Measurements from ENCODE around the gene TMED8.

TMED8 gene

GRCh38 chr14:77369285-77369684 is 7.6 kb downstream of the TMED8 start:
- Histone ChIP-seq H3K4me1 (no peaks in the 10 kb centered on the region), H3K79me2 (peaks cover 27% of the 10 kb centered on the region), H3K4me3 (ENCODE audit: low read depth, low read length) (no peak overlapping the region), H3K27ac (no peak overlapping the region), H3K9ac (no peak overlapping the region), H2AFZ (no peak overlapping the region), H3K36me3 (ENCODE audit: control insufficient read depth, insufficient read depth, low read length) (no peaks in the 10 kb centered on the region), H3K9me3 (ENCODE audit: control insufficient read depth, low read length) (no peaks in the 10 kb centered on the region), H3K4me2 (ENCODE audit: low read length) (no peak overlapping the region), H3K27me3 (ENCODE audit: control insufficient read depth, insufficient read depth, low read length) (no peaks in the 10 kb centered on the region)
- TF ChIP-seq, protein P1, sequence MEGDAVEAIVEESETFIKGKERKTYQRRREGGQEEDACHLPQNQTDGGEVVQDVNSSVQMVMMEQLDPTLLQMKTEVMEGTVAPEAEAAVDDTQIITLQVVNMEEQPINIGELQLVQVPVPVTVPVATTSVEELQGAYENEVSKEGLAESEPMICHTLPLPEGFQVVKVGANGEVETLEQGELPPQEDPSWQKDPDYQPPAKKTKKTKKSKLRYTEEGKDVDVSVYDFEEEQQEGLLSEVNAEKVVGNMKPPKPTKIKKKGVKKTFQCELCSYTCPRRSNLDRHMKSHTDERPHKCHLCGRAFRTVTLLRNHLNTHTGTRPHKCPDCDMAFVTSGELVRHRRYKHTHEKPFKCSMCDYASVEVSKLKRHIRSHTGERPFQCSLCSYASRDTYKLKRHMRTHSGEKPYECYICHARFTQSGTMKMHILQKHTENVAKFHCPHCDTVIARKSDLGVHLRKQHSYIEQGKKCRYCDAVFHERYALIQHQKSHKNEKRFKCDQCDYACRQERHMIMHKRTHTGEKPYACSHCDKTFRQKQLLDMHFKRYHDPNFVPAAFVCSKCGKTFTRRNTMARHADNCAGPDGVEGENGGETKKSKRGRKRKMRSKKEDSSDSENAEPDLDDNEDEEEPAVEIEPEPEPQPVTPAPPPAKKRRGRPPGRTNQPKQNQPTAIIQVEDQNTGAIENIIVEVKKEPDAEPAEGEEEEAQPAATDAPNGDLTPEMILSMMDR (IDR thresholded peaks at IDR 0.05), result no peak

GRCh38 chr14:77364146-77364545 is 12.7 kb downstream of the TMED8 start:
- H3K4me3 ChIP-seq (ENCODE audit: low read depth, low read length), result no peak overlapping the region
- no peaks in the 10 kb centered on the region for H3K36me3 ChIP-seq (ENCODE audit: control insufficient read depth, insufficient read depth, low read length)
- H2AFZ ChIP-seq, result no peak overlapping the region
- H3K4me1 ChIP-seq, result no peaks in the 10 kb centered on the region
- no peaks in the 10 kb centered on the region for H3K9me3 ChIP-seq (ENCODE audit: control insufficient read depth, low read length)
- H3K4me2 ChIP-seq (ENCODE audit: low read length), result no peak overlapping the region
- H3K9ac ChIP-seq, result no peak overlapping the region
- H3K79me2 ChIP-seq, result peaks cover 27% of the 10 kb centered on the region
- H3K27me3 ChIP-seq (ENCODE audit: control insufficient read depth, insufficient read depth, low read length), result no peaks in the 10 kb centered on the region
- TF ChIP-seq, protein P1 (IDR thresholded peaks at IDR 0.05), result no peak
- no peak overlapping the region for H3K27ac ChIP-seq

DNA sequence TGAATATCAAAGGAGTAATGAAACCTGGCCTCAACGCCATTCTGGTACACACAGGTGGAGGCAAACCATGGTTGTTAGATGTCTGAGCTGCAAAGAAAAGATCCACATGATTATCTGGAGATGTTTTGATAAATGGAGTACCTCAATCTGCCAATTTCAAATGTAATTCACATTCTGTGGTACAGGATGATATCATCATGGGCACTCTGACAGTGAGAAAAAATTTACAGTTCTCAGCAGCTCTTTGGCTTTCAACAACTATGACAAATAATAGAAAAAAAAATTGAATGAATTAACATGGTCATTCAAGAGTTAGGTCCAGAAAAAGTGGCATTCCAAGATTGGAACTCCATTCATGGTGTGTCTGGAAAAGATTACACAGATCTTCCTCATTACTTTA is 17.3 kb downstream of the TMED8 start:
- Histone ChIP-seq H3K36me3 (ENCODE audit: control insufficient read depth, insufficient read depth, low read length) (no peaks in the 10 kb centered on the region), H3K9me3 (ENCODE audit: control insufficient read depth, low read length) (no peaks in the 10 kb centered on the region), H2AFZ (no peak overlapping the region), H3K27ac (no peak overlapping the region), H3K4me2 (ENCODE audit: low read length) (no peak overlapping the region), H3K9ac (no peak overlapping the region), H3K79me2 (peaks cover 13% of the 10 kb centered on the region), H3K27me3 (ENCODE audit: control insufficient read depth, insufficient read depth, low read length) (no peaks in the 10 kb centered on the region), H3K4me1 (no peaks in the 10 kb centered on the region), H3K4me3 (ENCODE audit: low read depth, low read length) (no peak overlapping the region)
- TF ChIP-seq, protein P1 (IDR thresholded peaks at IDR 0.05), result no peak

DNA sequence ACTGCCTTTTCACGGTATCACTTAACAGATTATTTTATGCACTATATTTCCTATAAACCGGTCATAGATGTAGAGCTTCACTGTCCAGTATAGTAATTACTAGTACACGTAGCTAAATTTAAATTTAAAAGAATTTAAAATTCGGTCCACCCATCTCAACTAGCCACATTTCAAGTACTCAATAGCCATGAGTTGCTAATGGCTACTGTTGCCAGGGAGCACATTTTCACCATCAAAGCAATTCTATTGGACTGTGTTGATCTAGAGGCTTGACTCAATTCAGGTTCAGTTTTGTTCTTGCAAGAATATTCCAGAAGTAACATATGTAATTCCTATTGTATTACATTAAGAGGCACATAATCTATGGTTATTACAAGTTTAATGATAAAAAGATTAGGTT is 20.0 kb downstream of the TMED8 start:
- Histone ChIP-seq H3K36me3 (ENCODE audit: control insufficient read depth, insufficient read depth, low read length) (no peaks in the 10 kb centered on the region), H3K79me2 (peaks cover 7% of the 10 kb centered on the region), H3K27ac (no peak overlapping the region), H2AFZ (no peak overlapping the region), H3K9ac (no peak overlapping the region), H3K4me2 (ENCODE audit: low read length) (no peak overlapping the region), H3K4me1 (no peaks in the 10 kb centered on the region), H3K27me3 (ENCODE audit: control insufficient read depth, insufficient read depth, low read length) (no peaks in the 10 kb centered on the region), H3K9me3 (ENCODE audit: control insufficient read depth, low read length) (no peaks in the 10 kb centered on the region), H3K4me3 (ENCODE audit: low read depth, low read length) (no peak overlapping the region)
- TF ChIP-seq, protein P1 (IDR thresholded peaks at IDR 0.05), result no peak

DNA sequence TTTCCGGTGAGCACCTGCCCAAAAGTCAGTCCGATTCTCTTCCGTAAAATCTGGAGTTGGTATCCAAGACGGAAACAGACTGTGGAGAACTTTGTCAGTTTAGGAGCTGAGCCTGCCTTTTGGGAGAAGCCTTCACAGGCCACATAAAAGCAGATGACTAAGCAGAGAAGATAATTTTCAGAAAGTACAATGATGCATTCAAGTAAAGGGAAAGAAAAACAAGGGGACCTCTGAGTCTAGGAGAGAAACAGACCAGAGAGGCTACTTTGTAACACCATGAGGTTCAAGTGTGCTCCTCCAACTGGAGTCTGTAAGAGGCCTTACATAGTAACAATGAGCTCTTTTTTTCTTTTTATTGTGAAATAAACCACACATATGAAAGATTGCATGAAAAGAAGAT is 21.1 kb downstream of the TMED8 start:
- peaks cover 5% of the 10 kb centered on the region for H3K79me2 ChIP-seq
- H3K27me3 ChIP-seq (ENCODE audit: control insufficient read depth, insufficient read depth, low read length), result no peaks in the 10 kb centered on the region
- no peak overlapping the region for H3K27ac ChIP-seq
- H3K36me3 ChIP-seq (ENCODE audit: control insufficient read depth, insufficient read depth, low read length), result no peaks in the 10 kb centered on the region
- TF ChIP-seq, protein P1 (IDR thresholded peaks at IDR 0.05), result no peak
- H3K9ac ChIP-seq, result no peak overlapping the region
- no peak overlapping the region for H2AFZ ChIP-seq
- no peak overlapping the region for H3K4me2 ChIP-seq (ENCODE audit: low read length)
- H3K9me3 ChIP-seq (ENCODE audit: control insufficient read depth, low read length), result no peaks in the 10 kb centered on the region
- no peak overlapping the region for H3K4me3 ChIP-seq (ENCODE audit: low read depth, low read length)
- H3K4me1 ChIP-seq, result no peaks in the 10 kb centered on the region

Data from parathyroid adenoma (tissue), 2 donors.